NCI-H1436 (cell line): Measurements from ENCODE around the gene THG1L.
"Not testable (repeated sequence)": the region's sequence is repeated elsewhere in the genome, so short reads cannot be mapped to it uniquely, and the experiment has no call there.

Experiments used
- DNase-seq: peaks from one replicate; lab custom pipeline; 2025; lab: John Stamatoyannopoulos, UW

The THG1L gene

DNA sequence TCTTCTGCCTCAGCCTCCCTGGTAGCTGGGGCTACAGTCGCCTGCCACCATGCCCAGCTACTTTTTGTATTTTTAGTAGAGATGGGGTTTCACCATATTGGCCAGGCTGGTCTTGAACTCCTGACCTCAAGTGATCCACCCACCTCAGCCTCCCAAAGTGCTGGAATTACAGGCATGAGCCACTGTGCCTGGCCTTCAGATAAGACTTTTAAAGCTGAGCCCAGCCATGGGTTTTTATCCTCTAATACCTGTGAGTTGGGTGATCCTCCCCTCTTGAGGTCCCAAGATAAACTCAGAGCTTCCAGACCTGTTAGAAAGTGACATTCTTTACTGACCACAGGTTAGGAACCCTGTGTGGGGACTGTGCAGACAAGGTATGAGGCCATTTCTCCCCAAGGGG is 3.4 kb upstream of the THG1L start:
- DNase-seq, result not testable (repeated sequence)

GRCh38 chr5:157729858-157730257 is 1.4 kb upstream of the THG1L start:
- no peak for DNase-seq

DNA sequence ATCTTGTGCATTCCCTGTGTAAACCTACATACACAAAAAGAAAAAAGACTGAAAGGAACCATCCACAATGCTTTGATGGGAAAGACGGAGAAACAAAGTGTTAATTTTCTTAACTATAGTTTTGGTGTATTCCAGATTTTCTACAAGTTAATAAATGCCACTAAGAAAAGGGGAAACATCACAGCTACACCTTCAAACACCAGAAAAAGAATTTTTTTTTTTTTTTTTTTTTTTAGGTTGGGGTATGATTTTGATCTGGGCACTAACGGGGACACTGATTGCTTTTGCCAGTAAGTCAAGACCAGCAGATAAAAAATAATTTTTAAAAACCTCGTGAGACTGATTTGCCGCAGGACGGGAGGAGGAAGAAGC is 334 bp upstream of the THG1L start:
- DNase-seq, result no peak

GRCh38 chr5:157732130-157732514 is 902 bp downstream of the THG1L start:
- no peak for DNase-seq

GRCh38 chr5:157732596-157733262 is 1.5 kb downstream of the THG1L start:
- DNase-seq, result no peak

- no peak for DNase-seq
These were observed 3.2 kb downstream of the THG1L start for GRCh38 chr5:157734436-157734835.

GRCh38 chr5:157735991-157736390 is 4.8 kb downstream of the THG1L start:
- no peak for DNase-seq

DNA sequence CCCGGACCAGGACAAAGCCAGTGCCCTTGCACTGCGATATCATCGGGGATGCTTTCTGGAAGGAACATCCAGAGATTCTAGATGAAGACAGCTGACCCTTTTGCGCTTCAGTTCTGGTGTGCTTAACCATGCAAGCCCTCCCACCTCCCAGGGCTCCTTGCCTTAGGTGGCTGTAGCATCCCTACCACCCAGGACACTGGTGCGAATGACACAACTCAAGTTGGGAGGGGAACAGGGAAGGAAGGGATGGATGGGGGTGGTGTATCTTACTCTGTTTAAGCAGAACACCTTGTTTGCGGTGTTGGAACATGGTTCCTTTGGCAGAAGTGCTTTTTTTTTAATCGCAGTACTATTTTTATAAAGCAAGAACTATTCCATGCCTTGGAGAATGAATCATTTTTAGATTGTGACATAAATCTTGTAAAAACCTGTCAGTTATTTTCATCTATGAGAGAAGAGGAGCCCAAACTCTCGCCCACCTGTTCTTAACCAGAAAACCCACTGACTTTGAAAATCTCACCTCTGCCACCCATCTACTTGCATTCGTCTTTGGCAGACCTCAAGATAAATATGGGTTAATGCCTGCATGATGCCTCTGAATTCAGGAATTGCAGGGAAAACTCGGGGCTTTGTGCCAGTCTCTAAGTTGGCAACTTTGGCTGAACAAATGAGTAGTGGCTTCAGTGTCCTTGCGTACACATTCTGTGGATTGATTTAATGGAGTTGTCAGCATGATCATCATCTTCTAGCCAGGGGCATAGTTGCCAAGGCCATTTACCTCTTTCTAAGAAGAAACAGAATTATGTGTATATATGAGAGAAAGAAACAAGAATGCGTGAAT is 8.4 kb downstream of the THG1L start:
- no peak for DNase-seq

DNA sequence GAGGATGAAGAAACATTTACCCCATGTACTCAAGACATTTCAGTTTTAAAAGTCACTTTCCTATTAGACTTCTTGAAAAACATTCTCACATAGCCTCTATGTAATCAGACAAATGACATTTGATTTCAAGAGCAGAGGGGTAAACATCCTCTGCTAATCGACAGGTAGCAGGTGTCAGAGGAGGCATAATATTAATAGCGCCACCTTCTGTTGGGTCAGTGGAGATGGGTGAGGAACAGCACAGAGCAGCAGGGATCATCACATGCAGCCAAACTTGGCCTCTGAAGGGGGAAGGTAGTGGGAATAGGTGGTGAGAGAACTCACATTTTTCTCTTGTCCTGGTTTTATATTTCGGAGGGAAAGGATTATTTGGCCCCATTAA is 9.0 kb downstream of the THG1L start:
- peak; percentile 30 for DNase-seq

- no peak for DNase-seq
These were observed 9.9 kb downstream of the THG1L start for GRCh38 chr5:157741131-157741530.

DNA sequence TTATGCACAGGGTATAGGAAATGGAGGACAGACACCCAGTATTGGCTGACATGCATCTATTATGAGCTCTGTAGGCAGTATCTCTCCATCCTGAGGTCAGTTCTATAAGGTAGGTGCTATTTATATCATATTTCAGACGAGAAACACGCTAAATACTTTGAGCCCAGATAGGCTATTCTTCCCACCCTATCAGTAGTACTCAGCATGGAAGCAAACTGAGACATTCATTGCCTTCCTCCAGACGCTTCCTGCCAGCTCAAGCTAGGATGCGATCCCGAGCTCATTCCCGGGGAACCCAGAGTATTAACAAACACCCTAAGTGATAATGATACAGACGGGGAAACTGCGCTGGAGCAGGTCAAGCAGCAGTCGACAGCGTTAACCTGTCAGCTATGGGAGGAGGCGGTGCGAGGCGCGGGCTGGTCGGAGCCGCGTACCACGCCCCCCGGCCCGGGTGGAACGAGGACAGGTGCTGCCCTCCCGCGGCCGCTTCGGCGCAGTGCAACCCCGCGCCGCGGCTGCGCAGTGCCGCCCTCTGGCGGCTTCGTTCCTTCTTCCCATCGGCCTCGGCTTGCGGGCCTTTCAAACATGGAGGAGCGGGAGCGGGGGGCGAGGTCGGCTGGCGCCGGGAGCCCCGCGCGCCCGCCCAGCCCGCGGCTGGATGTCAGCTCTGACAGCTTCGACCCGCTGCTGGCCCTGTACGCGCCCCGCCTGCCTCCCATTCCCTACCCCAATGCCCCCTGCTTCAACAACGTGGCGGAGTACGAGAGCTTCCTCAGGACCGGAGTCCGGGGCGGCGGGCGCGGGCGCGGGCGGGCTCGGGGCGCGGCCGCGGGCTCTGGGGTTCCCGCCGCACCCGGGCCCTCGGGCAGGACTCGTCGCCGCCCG is 12.2 kb downstream of the THG1L start, which contains the start of gene LSM11:
Gene LSM11 (plus strand): TSS at position 550 of the 888 bp plus-strand sequence. CDS start 39 bp downstream, at position 589.
- peak; percentile 77 for DNase-seq

DNA sequence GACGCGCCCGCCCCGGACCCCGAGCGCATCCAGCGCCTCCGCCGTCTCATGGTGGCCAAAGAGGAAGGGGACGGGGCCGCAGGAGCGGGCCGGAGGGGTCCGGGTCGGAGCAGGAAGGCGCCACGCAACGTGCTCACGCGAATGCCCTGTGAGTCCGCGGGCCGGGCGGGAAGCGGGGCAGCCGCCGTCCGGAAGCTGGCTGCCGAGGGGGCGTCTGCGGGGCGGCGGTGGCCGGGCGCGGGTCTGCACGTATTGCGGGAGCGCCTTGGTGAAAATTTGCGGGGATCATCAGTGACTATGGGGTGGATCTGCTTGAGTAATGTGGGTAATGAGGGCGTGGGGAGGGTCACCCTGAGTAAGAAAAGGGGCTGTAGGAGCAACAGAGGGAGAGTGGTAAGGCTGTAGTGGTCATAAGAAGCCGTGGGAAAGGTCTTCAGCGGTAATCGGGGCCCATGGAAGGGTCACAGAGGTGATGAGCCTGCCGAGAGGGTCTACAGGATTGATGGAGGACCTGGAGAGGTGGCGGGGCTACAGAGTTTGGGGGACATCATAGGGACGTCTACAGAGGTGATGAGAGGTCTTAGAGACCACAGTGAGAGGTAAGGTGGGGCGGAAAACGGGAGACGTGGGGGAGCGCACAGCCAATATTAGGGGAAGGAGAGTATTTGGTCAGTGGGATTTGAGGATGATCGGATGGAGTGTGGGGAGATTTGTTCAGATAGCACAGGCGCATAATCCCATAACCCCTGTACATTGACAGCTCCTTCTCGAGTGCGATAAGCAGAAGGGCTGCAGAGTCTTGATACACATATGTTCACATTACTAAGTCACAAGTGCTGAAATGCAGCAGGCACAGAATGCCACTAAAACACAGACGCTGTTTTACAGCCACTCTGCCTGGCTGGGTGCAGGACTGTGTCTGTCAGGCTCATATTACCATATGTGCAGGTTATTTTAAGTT is 13.1 kb downstream of the THG1L start:
- DNase-seq, result no peak

- no peak for DNase-seq
These were observed 13.8 kb downstream of the THG1L start for GRCh38 chr5:157745041-157745456.

GRCh38 chr5:157747173-157747740 is 16.0 kb downstream of the THG1L start:
- no peak for DNase-seq

GRCh38 chr5:157747766-157748700 is 16.8 kb downstream of the THG1L start:
- no peak for DNase-seq

- DNase-seq, result no peak
These were observed 17.7 kb downstream of the THG1L start for GRCh38 chr5:157748760-157749461.

- DNase-seq, result no peak
These were observed 18.2 kb downstream of the THG1L start for GRCh38 chr5:157749462-157749799.

GRCh38 chr5:157750320-157750719 is 19.1 kb downstream of the THG1L start:
- DNase-seq, result no peak

DNA sequence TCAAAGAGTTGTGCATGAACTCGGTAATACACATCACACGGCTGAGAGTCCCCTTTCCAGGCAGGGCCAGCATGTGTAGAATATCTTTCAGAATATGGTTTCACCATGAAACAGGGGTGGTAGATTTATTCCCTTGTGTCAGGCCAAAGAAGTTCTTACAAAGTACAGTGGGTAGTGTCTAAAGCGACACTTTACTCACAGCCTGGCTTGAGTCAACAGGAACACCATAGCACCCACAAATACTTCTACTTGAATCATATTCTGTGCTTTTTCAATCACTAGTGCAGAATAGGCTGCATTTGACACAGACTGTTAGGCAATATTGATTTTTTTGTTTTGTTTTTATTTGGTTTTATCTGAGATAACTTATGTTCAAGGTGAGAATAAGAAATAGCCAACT is 24.9 kb downstream of the THG1L start:
- DNase-seq, result no peak
